HepG2 (cell line): ENCODE data around the gene SMYD4. TPM values are rescaled to one million over a fixed set of nuclear protein-coding genes. Genes with fewer than 3 reads are reported as not detected.

Experiments used
- ARNT2 ChIP-seq: sonication (generic); formaldehyde crosslinking; IDR thresholded peaks from 2 replicates; pipeline ENCODE4 v1.8.0; 2022; ENCODE audit warnings: mild to moderate bottlenecking, low read depth, missing genetic modification reagents, moderate library complexity
- CBX1 ChIP-seq: IDR thresholded peaks from one replicate; pipeline ENCODE4 v1.6.1; 2016; ENCODE audit warnings: antibody characterized with exemption, low read depth
- CHCHD3 ChIP-seq: sonication (generic); formaldehyde crosslinking; IDR thresholded peaks from 2 replicates; pipeline ENCODE4 v1.8.0; 2022; ENCODE audit warnings: mild to moderate bottlenecking, missing genetic modification reagents, moderate library complexity
- FOXJ3 ChIP-seq: sonication (generic); formaldehyde crosslinking; IDR thresholded peaks from 2 replicates; pipeline ENCODE4 v1.4.0; 2020; ENCODE audit warnings: missing genetic modification reagents, mild to moderate bottlenecking, borderline replicate concordance
- NFE2L1 ChIP-seq: sonication (generic); formaldehyde crosslinking; IDR thresholded peaks from 2 replicates; pipeline ENCODE4 v1.4.0; 2020; ENCODE audit warnings: missing genetic modification reagents, mild to moderate bottlenecking, borderline replicate concordance
- RBM39 ChIP-seq: fragments of 200-400 bp; formaldehyde crosslinking; IDR thresholded peaks from one replicate; pipeline ENCODE4 v1.6.1; 2018; ENCODE audit warnings: antibody characterized with exemption, mild to moderate bottlenecking, low read depth, low read length; ENCODE audit not compliant: poor library complexity, severe bottlenecking
- SNAPC4 ChIP-seq: sonication (generic); formaldehyde crosslinking; IDR thresholded peaks from 2 replicates; pipeline ENCODE4 v1.4.0; 2020; ENCODE audit warnings: mild to moderate bottlenecking, missing genetic modification reagents
- SNRNP70 ChIP-seq: fragments of 200-400 bp; formaldehyde crosslinking; IDR thresholded peaks from 2 replicates; pipeline ENCODE4 v1.6.1; 2017; ENCODE audit warnings: mild to moderate bottlenecking, low read depth, low read length, moderate library complexity
- TMF1 ChIP-seq: sonication (generic); formaldehyde crosslinking; IDR thresholded peaks from 2 replicates; pipeline ENCODE4 v1.8.1; 2022; ENCODE audit warnings: low read depth, missing genetic modification reagents
- ZFP37 ChIP-seq: sonication (generic); formaldehyde crosslinking; IDR thresholded peaks from 2 replicates; pipeline ENCODE4 v1.4.0; 2020; ENCODE audit warnings: missing genetic modification reagents, borderline replicate concordance
- ZNF253 ChIP-seq: sonication (generic); formaldehyde crosslinking; IDR thresholded peaks from 2 replicates; pipeline ENCODE4 v1.8.0; 2022; ENCODE audit warnings: mild to moderate bottlenecking, missing genetic modification reagents, borderline replicate concordance
- ZNF598 ChIP-seq: sonication (generic); formaldehyde crosslinking; IDR thresholded peaks from 2 replicates; pipeline ENCODE4 v1.5.1; 2020; ENCODE audit warnings: mild to moderate bottlenecking, missing genetic modification reagents, borderline replicate concordance
- polyA plus RNA-seq, 8 experiments: library from polyadenylated mRNA; depleted of rRNA in 3 of 8; stranded (reverse) in 7 of 8; unstranded in 1 of 8; fragments of >200 nt; fragmentation: Illumina TruSeq in 4 of 8; extraction: Trizol in 4 of 8; gene quantifications; 2 replicates each; pipeline versions ENCODE4 v1.2.1 to v1.2.3, GENCODE V29; 2011 to 2016; ENCODE audit warnings: low read depth in 4 of 8, missing spikeins in 1 of 8, mixed read lengths in 1 of 8; ENCODE audit not compliant: insufficient read depth in 1 of 8
- total RNA-seq, 5 experiments: library from RNA; depleted of rRNA; stranded (reverse); fragments of >200 nt; fragmentation: Illumina TruSeq; extraction: Trizol; gene quantifications; 2 replicates each; pipeline ENCODE4 v1.2.3, GENCODE V29; 2016; ENCODE audit warnings: low read depth in 1 of 5
- TF ChIP-seq, protein P1 (sequence below): sonication (generic); formaldehyde crosslinking; IDR thresholded peaks from 2 replicates; pipeline ENCODE4 v1.4.0; 2020; ENCODE audit warnings: missing genetic modification reagents, borderline replicate concordance
- TF ChIP-seq, protein P2 (sequence below): sonication (generic); formaldehyde crosslinking; IDR thresholded peaks from 2 replicates; pipeline ENCODE4 v1.5.0; 2020; ENCODE audit warnings: mild to moderate bottlenecking, missing genetic modification reagents, moderate library complexity
- TF ChIP-seq, protein P3 (sequence below): sonication (generic); formaldehyde crosslinking; IDR thresholded peaks from 2 replicates; pipeline ENCODE4 v1.4.0; 2020; ENCODE audit warnings: missing genetic modification reagents

SMYD4 gene
- total and polyA plus RNA-seq, 2 of the 13 experiments (the other 11 are each of a cell fraction or from before 2014, with no cell fraction given) = 7.4 to 11.3 TPM

DNA sequence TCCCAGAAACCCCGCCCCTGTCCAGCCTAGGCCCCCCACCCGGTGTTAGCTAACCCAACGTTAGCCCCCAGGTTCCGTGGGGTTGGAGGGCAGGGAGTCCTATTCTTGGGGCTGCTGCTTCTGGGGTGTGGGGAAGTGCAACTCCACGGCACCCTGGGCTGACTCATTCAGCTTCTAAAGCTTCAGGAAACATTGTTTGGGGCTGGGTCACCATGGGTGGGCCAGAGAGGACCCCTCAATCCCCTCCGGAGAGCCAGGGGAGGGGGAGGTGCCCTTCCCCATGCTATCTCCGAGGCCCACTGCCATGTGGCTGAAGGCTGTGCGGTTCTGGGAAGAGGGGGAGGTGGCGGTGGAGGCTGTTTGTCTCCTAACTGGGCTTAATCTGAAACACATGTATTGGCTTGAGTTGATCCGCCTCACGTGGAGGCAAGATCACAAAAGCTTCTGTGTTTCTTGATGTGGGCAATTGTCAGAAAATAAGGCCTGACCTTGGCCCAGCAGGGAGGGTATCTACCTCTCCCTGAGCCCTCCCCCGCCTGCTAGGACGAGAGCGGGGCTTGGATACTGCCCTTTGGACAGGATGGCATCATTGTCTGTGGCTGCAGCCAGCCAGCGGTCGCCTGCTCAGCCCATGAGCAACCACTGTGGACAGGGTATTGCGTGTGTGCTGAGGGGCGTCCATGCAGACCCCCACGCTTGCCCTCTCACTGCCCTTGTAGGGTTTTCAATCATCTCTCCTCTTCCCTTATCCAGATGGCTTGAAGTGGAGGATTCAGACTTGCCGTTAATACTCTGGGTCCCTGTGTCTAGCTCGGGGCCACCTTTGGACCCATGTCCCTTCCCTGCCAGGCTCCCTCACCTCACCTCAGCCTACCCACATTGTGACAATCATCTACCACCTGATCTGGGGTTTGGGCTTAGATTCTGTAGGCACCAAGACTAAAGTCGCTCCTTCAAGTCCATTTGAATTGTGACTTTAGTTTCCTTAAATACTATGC lies 66.5 kb downstream of the SMYD4 start (continued):
- TF ChIP-seq, protein P1, sequence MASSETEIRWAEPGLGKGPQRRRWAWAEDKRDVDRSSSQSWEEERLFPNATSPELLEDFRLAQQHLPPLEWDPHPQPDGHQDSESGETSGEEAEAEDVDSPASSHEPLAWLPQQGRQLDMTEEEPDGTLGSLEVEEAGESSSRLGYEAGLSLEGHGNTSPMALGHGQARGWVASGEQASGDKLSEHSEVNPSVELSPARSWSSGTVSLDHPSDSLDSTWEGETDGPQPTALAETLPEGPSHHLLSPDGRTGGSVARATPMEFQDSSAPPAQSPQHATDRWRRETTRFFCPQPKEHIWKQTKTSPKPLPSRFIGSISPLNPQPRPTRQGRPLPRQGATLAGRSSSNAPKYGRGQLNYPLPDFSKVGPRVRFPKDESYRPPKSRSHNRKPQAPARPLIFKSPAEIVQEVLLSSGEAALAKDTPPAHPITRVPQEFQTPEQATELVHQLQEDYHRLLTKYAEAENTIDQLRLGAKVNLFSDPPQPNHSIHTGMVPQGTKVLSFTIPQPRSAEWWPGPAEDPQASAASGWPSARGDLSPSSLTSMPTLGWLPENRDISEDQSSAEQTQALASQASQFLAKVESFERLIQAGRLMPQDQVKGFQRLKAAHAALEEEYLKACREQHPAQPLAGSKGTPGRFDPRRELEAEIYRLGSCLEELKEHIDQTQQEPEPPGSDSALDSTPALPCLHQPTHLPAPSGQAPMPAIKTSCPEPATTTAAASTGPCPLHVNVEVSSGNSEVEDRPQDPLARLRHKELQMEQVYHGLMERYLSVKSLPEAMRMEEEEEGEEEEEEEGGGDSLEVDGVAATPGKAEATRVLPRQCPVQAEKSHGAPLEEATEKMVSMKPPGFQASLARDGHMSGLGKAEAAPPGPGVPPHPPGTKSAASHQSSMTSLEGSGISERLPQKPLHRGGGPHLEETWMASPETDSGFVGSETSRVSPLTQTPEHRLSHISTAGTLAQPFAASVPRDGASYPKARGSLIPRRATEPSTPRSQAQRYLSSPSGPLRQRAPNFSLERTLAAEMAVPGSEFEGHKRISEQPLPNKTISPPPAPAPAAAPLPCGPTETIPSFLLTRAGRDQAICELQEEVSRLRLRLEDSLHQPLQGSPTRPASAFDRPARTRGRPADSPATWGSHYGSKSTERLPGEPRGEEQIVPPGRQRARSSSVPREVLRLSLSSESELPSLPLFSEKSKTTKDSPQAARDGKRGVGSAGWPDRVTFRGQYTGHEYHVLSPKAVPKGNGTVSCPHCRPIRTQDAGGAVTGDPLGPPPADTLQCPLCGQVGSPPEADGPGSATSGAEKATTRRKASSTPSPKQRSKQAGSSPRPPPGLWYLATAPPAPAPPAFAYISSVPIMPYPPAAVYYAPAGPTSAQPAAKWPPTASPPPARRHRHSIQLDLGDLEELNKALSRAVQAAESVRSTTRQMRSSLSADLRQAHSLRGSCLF (CRISPR knock-in tag) = no peak
- TF ChIP-seq ZNF598 (CRISPR knock-in tag) (no peak), SNAPC4 (no peak), ZFP37 (CRISPR knock-in tag) (peak; percentile 46; the same call in 1 of the 2 replicates), CHCHD3 (no peak), CBX1 (peak; percentile 40), ARNT2 (CRISPR knock-in tag) (peak; percentile 35; the same call in 1 of the 2 replicates), ZNF253 (no peak), FOXJ3 (CRISPR knock-in tag) (peak; percentile 49), NFE2L1 (CRISPR knock-in tag) (no peak), TMF1 (0 out of 2 replicates have a peak, but pooled peaks have one; percentile 4), SNRNP70 (no peak), RBM39 (no peak)
- TF ChIP-seq, protein P2, sequence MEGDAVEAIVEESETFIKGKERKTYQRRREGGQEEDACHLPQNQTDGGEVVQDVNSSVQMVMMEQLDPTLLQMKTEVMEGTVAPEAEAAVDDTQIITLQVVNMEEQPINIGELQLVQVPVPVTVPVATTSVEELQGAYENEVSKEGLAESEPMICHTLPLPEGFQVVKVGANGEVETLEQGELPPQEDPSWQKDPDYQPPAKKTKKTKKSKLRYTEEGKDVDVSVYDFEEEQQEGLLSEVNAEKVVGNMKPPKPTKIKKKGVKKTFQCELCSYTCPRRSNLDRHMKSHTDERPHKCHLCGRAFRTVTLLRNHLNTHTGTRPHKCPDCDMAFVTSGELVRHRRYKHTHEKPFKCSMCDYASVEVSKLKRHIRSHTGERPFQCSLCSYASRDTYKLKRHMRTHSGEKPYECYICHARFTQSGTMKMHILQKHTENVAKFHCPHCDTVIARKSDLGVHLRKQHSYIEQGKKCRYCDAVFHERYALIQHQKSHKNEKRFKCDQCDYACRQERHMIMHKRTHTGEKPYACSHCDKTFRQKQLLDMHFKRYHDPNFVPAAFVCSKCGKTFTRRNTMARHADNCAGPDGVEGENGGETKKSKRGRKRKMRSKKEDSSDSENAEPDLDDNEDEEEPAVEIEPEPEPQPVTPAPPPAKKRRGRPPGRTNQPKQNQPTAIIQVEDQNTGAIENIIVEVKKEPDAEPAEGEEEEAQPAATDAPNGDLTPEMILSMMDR = 0 out of 2 replicates have a peak, but pooled peaks have one; percentile 15
- TF ChIP-seq, protein P3, sequence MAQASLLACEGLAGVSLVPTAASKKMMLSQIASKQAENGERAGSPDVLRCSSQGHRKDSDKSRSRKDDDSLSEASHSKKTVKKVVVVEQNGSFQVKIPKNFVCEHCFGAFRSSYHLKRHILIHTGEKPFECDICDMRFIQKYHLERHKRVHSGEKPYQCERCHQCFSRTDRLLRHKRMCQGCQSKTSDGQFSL (CRISPR knock-in tag) = no peak
